ENCODE results near the gene MAK. TPM values are rescaled to one million over a fixed set of nuclear protein-coding genes. Genes with fewer than 3 reads are reported as not detected.

The MAK gene
- total and polyA plus RNA-seq, 2 of the 13 experiments (the other 11 are each of a cell fraction or from before 2014, with no cell fraction given): 0.04 TPM; not detected in 1

GRCh38 chr6:10720960-10721849 lies 117.1 kb downstream of the MAK start (continued):
- TF ChIP-seq YEATS4 (CRISPR knock-in tag; IDR thresholded peaks at IDR 0.05; ENCODE audit: borderline replicate concordance) (peak; percentile 41; the same call in 1 of the 2 replicates), FOSL2 (CRISPR knock-in tag; IDR thresholded peaks at IDR 0.05) (peak; percentile 27), CSRNP1 (CRISPR knock-in tag; IDR thresholded peaks at IDR 0.05) (peak; percentile 75), CSRNP2 (CRISPR knock-in tag; conservative IDR thresholded peaks at IDR 0.05; ENCODE audit: low read depth) (0 out of 2 replicates have a peak, but pooled peaks have one; percentile 21), SMAD3 (CRISPR knock-in tag; IDR thresholded peaks at IDR 0.05) (peak; percentile 24; the same call in 1 of the 2 replicates), CBX1 (IDR thresholded peaks at IDR 0.05; ENCODE audit: low read depth) (peak; percentile 96), IRF9 (CRISPR knock-in tag; IDR thresholded peaks at IDR 0.05; ENCODE audit: borderline replicate concordance) (peak; percentile 51; the same call in 1 of the 2 replicates), ZNF614 (CRISPR knock-in tag; IDR thresholded peaks at IDR 0.05; ENCODE audit: borderline replicate concordance) (peak; percentile 49; the same call in 1 of the 2 replicates), ONECUT2 (CRISPR knock-in tag; IDR thresholded peaks at IDR 0.05) (peak; percentile 10; the same call in 1 of the 2 replicates), PPARG (CRISPR knock-in tag; conservative IDR thresholded peaks at IDR 0.05) (0 out of 2 replicates have a peak, but pooled peaks have one; percentile 19), PRDM15 (CRISPR knock-in tag; IDR thresholded peaks at IDR 0.05) (0 out of 2 replicates have a peak, but pooled peaks have one; percentile 56), MIER2 (CRISPR knock-in tag; IDR thresholded peaks at IDR 0.05) (peak; percentile 56; the same call in 1 of the 2 replicates), NFYB (CRISPR knock-in tag; IDR thresholded peaks at IDR 0.05) (peak; percentile 94)
- TF ChIP-seq, protein P1, sequence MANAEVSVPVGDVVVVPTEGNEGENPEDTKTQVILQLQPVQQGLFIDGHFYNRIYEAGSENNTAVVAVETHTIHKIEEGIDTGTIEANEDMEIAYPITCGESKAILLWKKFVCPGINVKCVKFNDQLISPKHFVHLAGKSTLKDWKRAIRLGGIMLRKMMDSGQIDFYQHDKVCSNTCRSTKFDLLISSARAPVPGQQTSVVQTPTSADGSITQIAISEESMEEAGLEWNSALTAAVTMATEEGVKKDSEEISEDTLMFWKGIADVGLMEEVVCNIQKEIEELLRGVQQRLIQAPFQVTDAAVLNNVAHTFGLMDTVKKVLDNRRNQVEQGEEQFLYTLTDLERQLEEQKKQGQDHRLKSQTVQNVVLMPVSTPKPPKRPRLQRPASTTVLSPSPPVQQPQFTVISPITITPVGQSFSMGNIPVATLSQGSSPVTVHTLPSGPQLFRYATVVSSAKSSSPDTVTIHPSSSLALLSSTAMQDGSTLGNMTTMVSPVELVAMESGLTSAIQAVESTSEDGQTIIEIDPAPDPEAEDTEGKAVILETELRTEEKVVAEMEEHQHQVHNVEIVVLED (CRISPR knock-in tag; IDR thresholded peaks at IDR 0.05; ENCODE audit: borderline replicate concordance): peak; percentile 50; the same call in 1 of the 2 replicates
- TF ChIP-seq, protein P2, sequence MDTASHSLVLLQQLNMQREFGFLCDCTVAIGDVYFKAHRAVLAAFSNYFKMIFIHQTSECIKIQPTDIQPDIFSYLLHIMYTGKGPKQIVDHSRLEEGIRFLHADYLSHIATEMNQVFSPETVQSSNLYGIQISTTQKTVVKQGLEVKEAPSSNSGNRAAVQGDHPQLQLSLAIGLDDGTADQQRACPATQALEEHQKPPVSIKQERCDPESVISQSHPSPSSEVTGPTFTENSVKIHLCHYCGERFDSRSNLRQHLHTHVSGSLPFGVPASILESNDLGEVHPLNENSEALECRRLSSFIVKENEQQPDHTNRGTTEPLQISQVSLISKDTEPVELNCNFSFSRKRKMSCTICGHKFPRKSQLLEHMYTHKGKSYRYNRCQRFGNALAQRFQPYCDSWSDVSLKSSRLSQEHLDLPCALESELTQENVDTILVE (CRISPR knock-in tag; IDR thresholded peaks at IDR 0.05): peak; percentile 86
